Stimulated activated CD8-positive, alpha-beta memory T cell treated with anti-CD3 and anti-CD28 coated beads, Interleukin-15, amount 100 ng/mL, for 48 hours (primary cell): ENCODE results near the gene TTLL5.

Experiments
- DNase-seq, 2 donors: peaks; one replicate each; pipeline ENCODE4 v3.0.0-alpha.2; 2020; ENCODE audit warnings: low read depth in 2 of 2

The TTLL5 gene

GRCh38 chr14:75990297-75990696 is 329.3 kb downstream of the TTLL5 start:
- DNase-seq = no peak

GRCh38 chr14:75991753-75992152 is 330.7 kb downstream of the TTLL5 start:
- no peak for DNase-seq

- no peak for DNase-seq
Observed at GRCh38 chr14:75993567-75994041, 332.6 kb downstream of the TTLL5 start.

- no peak for DNase-seq
Observed at GRCh38 chr14:75995372-75996041, 334.5 kb downstream of the TTLL5 start.

GRCh38 chr14:75996488-75996887 is 335.4 kb downstream of the TTLL5 start:
- DNase-seq = no peak

GRCh38 chr14:75999511-76000190 is 338.6 kb downstream of the TTLL5 start:
- no peak for DNase-seq

- no peak for DNase-seq
Observed at GRCh38 chr14:76002383-76002782, 341.3 kb downstream of the TTLL5 start.
